ENCODE measurements around the gene CEP85L.

- TF ChIP-seq PPARA (CRISPR knock-in tag; IDR thresholded peaks at IDR 0.05; ENCODE audit: borderline replicate concordance) (no peak), CSDC2 (CRISPR knock-in tag; IDR thresholded peaks at IDR 0.05) (no peak), ZNF8 (CRISPR knock-in tag; IDR thresholded peaks at IDR 0.05) (no peak), TCF4 (CRISPR knock-in tag; IDR thresholded peaks at IDR 0.05; ENCODE audit: borderline replicate concordance) (no peak), GLIS3 (CRISPR knock-in tag; IDR thresholded peaks at IDR 0.05) (no peak), ZFP30 (CRISPR knock-in tag; IDR thresholded peaks at IDR 0.05) (no peak), PATZ1 (CRISPR knock-in tag; IDR thresholded peaks at IDR 0.05; ENCODE audit: borderline replicate concordance) (no peak), ZNF70 (CRISPR knock-in tag; IDR thresholded peaks at IDR 0.05) (no peak), TSHZ2 (CRISPR knock-in tag; IDR thresholded peaks at IDR 0.05) (no peak), CSRNP3 (CRISPR knock-in tag; IDR thresholded peaks at IDR 0.05) (no peak), ZFP3 (CRISPR knock-in tag; IDR thresholded peaks at IDR 0.05) (no peak), ZC3H10 (CRISPR knock-in tag; IDR thresholded peaks at IDR 0.05) (no peak)
- TF ChIP-seq, protein P1, sequence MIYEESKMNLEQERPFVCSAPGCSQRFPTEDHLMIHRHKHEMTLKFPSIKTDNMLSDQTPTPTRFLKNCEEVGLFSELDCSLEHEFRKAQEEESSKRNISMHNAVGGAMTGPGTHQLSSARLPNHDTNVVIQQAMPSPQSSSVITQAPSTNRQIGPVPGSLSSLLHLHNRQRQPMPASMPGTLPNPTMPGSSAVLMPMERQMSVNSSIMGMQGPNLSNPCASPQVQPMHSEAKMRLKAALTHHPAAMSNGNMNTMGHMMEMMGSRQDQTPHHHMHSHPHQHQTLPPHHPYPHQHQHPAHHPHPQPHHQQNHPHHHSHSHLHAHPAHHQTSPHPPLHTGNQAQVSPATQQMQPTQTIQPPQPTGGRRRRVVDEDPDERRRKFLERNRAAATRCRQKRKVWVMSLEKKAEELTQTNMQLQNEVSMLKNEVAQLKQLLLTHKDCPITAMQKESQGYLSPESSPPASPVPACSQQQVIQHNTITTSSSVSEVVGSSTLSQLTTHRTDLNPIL (CRISPR knock-in tag; IDR thresholded peaks at IDR 0.05; ENCODE audit: low read depth) = no peak
Observed at GRCh38 chr6:118502169-118502568, 149.2 kb downstream of the CEP85L start.
